Stimulated activated CD4-positive, alpha-beta T cell treated with anti-CD3 and anti-CD28 coated beads, Interleukin-12 subunit alpha, Interleukin-12 subunit beta, amount 100 ng/mL, for 24 hours (primary cell): ENCODE measurements around the gene FAM171A1.
"Not testable (repeated sequence)": the region's sequence is repeated elsewhere in the genome, so short reads cannot be mapped to it uniquely, and the experiment has no call there.

Experiments
- DNase-seq, 2 experiments: peaks; one replicate each; pipeline ENCODE4 v3.0.0-alpha.2; 2020; ENCODE audit warnings: low read depth in 2 of 2

FAM171A1 gene

DNA sequence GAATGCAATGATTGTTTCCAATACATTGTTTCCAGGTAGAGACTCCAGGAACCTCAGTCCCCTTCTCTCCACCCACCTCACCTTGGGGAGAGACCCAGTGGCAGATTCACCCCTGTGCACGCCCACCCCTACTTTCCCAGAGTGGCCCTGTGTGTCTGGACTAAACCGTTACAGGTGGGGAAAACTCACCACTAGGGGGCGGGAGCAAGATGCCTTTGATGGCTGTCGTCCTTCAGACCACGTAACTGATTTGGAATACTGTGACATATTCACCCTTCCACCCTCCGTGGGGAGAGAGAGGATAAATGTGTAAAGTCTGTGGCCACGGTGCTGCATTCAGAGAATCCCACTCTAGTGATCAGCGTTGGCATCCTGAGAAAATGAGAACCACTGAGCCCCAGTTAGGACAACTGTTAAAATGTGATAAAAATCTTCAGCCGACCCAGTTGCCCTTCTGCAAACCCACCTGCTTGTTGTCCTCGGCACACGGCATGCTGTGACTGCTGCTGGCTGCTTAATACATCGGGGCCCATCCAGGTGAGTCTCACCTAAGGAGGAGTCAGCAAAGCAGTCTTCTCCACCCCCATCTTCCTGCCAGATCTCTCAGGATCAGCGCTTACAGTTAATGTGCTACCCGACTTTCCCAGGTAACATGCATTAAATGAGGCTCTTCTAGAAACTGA lies 161.1 kb downstream of the FAM171A1 start:
- DNase-seq, result peak; percentile 60 to 83

DNA sequence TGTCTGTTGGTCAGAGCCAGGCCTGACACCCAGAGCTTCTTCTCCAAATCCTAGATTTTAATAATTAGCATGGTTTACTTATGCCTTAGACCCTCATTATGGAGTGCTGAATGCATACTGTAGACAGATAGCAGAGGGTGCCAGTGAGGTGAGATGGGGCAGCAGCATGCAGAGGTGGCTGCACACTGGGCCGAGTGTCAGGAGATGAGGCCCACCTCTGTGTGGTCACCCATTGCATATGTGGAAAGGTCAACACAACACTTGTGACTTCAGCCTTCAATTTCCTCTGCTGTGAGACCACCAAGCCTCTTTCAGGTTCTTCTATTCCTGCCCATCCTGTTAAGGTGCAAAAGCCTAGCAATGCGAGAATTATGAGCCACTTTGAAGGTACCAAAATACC lies 162.9 kb downstream of the FAM171A1 start:
- DNase-seq, result no peak

- not testable (repeated sequence) for DNase-seq
Measured at GRCh38 chr10:15207410-15207809, 163.7 kb downstream of the FAM171A1 start.

- no peak for DNase-seq
Measured at GRCh38 chr10:15202639-15203038, 168.4 kb downstream of the FAM171A1 start.

GRCh38 chr10:15202301-15202621 lies 168.8 kb downstream of the FAM171A1 start:
- not testable (repeated sequence) for DNase-seq

- no peak for DNase-seq
Measured at GRCh38 chr10:15201589-15202300, 169.3 kb downstream of the FAM171A1 start.

- DNase-seq, result no peak
Measured at GRCh38 chr10:15200626-15201025, 170.5 kb downstream of the FAM171A1 start.

DNA sequence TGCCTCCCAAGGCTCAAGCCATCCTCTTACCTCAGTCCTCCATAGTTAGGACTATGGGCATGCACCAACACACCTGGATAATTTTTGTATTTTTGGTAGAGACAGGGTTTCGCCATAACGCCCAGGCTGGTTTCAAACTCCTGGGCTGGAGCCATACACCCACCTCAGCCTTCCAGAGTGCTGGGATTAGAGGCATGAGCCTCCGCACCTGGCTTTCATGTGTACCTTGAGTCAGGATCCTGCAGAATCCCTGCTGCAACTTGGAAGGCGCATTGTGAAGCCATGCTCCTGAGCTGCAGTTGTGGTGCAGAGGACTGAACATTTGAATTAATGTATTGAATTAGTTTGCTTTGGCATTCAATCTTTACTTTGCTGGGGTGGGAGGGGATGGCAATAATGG lies 173.2 kb downstream of the FAM171A1 start:
- DNase-seq, result no peak

DNA sequence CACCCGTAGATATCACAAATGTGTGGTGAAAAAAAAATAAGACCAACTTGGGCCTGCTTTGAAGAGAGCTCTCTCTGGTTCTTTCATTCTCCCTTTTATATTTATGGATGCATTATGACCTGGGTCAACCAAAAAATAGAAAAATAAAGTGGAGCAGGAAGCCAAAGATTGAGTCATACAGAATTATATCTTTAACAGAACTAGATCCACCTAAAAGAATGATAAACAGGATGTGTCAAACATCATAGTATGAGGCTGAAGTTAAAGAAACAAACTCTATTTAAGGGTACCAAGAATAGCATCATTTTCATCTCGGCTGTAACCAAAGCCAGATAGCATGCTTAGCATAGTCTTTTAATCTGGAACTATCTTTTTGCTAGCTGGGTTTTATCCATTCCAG lies 173.8 kb downstream of the FAM171A1 start:
- no peak for DNase-seq

GRCh38 chr10:15196021-15196834 lies 174.9 kb downstream of the FAM171A1 start:
- DNase-seq, result no peak

DNA sequence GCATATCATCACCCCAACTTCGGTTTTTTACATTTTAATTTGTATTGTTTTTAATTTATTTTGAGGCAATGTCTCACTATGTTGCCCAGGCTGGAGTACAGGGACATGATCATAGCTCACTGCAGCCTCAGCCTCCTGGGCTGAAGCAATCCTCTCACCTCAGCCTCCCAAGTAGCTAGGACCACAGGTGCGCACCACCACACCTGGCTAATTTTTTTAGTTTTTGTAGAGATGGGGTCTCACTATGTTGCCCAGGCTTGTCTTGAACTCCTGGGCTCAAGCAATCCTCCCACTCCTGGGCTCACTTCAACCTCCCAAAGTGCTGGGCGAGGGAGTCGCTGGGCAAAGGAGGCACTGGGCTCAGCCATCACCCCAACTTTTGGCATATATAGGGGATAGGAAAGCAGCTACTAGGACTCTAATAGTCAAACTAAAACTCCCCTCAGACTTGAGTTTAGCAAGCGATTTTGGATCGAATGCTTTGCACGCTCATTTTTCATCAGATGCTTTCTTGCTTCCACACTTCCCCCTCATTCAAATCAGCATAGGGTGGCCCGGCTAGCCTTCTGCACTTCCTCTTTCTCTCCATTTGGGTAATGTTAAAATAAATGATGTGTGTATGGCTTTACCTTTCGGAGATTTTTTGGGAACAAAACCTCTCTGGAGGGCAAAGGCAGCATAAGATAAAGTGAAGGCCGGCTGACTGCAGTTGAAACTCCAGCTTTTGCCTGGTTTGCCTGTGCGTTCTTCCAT lies 181.8 kb downstream of the FAM171A1 start:
- DNase-seq, result no peak

DNA sequence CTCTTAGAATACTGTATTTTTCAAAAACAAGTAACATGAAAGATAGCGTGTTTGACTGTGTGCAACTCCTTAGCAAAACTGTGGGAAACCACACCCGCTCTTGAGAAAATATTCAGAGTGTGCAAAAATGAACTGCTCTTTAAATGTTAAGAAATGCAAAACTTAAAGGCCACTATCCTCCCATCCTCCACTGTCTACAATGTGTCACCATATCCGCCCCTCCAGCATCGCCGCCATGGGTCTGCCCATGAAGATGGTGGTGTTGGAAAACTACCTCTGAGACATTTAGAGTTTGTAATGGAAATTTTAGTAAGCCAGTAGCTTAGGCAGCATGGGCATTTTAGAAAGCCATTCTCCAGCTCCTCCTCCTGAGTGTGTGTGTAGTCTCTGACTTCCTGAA lies 182.5 kb downstream of the FAM171A1 start:
- no peak for DNase-seq

DNA sequence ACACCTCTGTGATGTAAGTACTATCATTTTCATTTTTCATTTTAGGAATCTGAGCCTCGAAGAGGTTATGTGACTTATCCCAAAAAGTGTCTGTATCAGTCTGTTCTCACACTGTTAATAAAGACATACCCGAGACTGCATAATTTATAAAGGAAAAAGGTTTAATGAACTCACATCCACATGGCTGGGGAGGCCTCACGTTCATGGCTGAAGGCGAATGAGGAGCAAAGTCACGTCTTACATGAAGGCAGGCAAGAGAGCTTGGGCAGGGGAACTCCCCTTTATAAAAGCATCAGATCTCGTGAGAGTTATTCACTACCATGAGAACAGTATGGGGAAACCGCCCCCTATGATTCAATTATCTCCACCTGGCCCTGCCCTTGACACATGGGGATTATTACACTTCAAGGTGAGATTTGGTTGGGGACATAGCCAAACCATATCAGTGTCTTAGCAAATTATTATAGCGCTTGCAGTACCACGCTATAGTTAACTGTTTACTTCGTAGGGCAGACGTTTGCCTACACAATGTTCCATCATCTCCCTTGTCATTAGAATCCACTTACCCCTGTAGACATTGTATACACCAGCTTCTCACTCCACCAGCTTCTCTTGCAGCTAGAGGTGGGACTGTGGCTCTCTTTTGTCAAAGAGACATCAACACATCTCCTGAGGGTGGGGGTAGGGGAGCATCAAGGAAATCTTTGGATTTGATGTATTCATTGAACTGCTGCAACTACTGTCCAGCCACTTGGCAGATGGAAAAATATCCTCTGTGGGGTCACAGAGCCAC lies 187.2 kb downstream of the FAM171A1 start:
- no peak for DNase-seq

DNA sequence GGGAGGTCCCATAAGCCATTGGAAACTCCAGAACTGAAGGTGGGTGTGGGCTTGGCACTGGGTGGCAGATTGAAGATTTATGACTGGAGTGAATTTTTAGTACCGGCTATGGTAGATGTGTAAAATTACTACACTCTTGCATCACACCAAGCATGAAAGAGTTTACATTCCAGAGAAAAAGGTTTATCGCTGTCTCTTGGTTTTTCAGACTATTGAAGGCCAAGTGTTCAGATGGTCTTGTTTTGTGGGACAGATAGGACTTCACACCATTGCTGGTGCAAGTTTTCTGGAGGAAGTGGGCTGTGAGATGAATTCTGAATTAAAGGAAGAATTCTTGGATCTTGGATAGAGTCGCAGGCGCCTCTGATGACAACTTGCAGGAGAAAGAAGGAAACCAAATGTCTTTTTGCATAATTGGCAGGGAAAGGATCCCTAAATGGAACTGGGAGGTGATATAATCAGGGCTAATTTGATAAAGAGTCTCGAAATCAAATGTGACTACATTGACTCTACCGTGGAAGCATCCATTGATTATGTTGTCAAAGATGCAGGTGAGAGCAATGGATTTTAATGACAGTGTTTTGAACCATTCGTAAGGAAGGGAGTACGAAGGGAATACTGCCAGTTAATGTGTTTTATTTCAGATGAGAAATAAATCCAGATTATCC lies 188.4 kb downstream of the FAM171A1 start:
- DNase-seq, result no peak

- no peak for DNase-seq
Measured at GRCh38 chr10:15181576-15182156, 189.4 kb downstream of the FAM171A1 start.

GRCh38 chr10:15180736-15181135 lies 190.4 kb downstream of the FAM171A1 start:
- no peak for DNase-seq

DNA sequence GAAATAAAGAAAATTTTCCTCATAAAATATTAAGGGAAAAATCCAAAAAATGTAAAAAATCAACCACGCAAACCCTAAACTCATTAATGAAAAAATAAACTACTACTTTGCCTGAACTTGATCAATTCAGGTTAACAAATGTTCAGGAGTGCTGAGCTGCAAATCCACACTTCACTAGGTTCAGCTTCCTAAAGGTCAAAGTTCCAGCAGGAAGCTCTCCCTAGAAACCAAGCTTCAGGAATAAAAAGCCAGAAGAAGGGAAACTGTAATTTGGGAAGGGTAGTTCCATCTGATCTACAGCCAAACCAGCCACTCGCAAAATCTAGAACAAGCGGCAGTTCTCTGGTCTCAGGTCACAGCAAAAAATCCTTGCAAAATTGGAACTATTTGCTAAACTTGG lies 194.8 kb downstream of the FAM171A1 start:
- no peak for DNase-seq

GRCh38 chr10:15175587-15175986 lies 195.5 kb downstream of the FAM171A1 start:
- DNase-seq, result no peak

DNA sequence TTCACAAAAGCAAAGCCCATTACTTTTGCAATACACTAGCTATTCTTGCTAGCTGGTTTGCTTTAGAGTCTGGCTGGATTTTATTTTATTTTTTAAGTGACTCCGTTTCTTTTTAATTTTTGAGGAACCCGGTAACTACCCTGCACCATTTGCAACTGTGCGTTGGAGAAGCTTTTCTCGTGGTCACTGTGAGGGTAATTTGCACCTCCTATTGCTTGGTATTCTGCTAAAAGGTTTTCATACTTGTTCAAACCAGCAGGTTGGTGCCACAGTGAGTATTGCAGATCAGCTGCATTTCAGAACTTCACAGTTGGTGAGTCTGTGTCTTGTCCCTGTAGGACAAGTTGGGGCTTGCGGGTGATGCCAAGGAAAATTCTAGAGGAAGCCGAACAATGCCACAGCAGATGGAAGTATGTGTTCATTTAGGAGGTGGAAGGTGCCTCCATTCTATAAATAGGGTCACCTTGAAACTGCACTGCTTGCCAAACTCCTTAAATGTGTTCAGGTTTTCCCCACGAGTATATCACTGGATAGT lies 198.7 kb downstream of the FAM171A1 start:
- no peak for DNase-seq
